ENCODE data around the gene RBM12.

- TF ChIP-seq CTCF (IDR thresholded peaks at IDR 0.05) = no peak
- TF ChIP-seq POLR2AphosphoS5 (IDR thresholded peaks at IDR 0.05) = no peak
- no peak for TF ChIP-seq POLR2A (IDR thresholded peaks at IDR 0.05)
These were observed 4.5 kb upstream of the RBM12 start for GRCh38 chr20:35669221-35669620.

Data from transverse colon (tissue), 4 donors.